ENCODE results near the gene RNF183. TPM values are rescaled to one million over a fixed set of nuclear protein-coding genes. Genes with fewer than 3 reads are reported as not detected.

Gene RNF183
- total RNA-seq, result not detected in 2 replicates

GRCh38 chr9:113302792-113303418 is at the start of gene RNF183:
Gene RNF183 (minus strand): TSS chr9:113303376. CDS start chr9:113298184, 5,192 bp downstream.

GRCh38 chr9:113349445-113350094 is 46.4 kb upstream of the RNF183 start, which contains the start of gene BSPRY:
Gene BSPRY (plus strand): TSS chr9:113349541. CDS start chr9:113349580, 39 bp downstream.

DNA sequence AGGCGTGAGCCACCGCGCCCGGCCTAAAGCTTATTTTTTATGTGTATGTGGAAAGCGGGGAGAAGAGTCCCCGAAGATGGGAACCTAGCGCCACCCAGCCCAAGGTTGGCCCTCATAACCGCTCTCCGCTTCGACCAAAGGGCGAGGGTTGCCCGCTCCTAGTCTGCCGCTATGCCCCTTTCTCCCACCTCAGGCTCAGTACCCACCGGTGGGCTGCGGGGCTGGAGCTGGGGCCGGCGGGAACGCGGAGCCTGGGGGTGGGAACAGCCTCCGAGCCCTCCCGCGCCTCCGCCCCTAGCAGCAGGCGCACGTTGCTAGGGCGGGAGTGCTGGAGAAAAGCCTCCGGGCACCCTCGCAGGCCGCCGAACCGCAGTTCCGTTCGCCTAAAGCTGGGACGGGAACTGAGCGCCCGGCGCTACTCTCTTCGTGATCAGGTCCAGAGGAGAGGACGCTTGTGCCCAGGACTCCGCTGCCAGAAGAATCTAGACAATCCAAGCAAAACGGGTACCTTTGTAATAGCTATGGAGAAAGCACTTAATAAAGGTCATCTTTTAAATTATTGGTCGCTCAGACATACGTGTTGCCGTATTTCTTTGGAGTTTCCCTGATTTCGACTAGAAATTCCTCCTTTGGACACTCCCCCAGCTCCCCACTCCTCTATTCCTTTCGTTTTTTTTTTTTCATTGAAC is 37.0 kb upstream of the RNF183 start, which contains the start of gene WDR31:
TSS of gene WDR31 (minus strand) at position 265 of the 689 bp plus-strand sequence. CDS start 8,253 bp downstream, outside the sequence.

GRCh38 chr9:113275157-113276131 is 27.7 kb downstream of the RNF183 start, which contains the start of the genes CDC26 and PRPF4:
Gene CDC26 (minus strand): TSS chr9:113275572. CDS start chr9:113272507, 3,065 bp downstream.
Gene PRPF4 (plus strand): TSS chr9:113275658. CDS start chr9:113275744, 86 bp downstream.

Other genes with a start within 250 kb of the RNF183 start
- 1.7 and 2.3 TPM in 2 replicates for gene ZFP37, start 246.7 kb downstream of the RNF183 start, total RNA-seq
- gene SLC31A2, start 152.4 kb downstream of the RNF183 start, total RNA-seq, result 7.3 and 20.3 TPM in 2 replicates
- 16.7 and 17.5 TPM in 2 replicates for gene FKBP15, start 82.1 kb downstream of the RNF183 start, total RNA-seq
- 26.8 and 29.1 TPM in 2 replicates for gene SLC31A1, start 81.8 kb downstream of the RNF183 start, total RNA-seq
- gene CDC26, start 27.8 kb downstream of the RNF183 start, total RNA-seq, result 37.2 and 78.8 TPM in 2 replicates
- gene PRPF4, start 27.7 kb downstream of the RNF183 start, total RNA-seq, result 28.2 and 57.5 TPM in 2 replicates
- 1.3 and 2.0 TPM in 2 replicates for gene WDR31, start 36.9 kb upstream of the RNF183 start, total RNA-seq
- gene BSPRY, start 46.2 kb upstream of the RNF183 start, total RNA-seq, result not detected in 2 replicates
- gene HDHD3, start 73.6 kb upstream of the RNF183 start, total RNA-seq, result 5.0 and 11.8 TPM in 2 replicates
- gene ALAD, start 97.9 kb upstream of the RNF183 start, total RNA-seq, result 20.5 and 29.6 TPM in 2 replicates
- gene POLE3, start 107.3 kb upstream of the RNF183 start, total RNA-seq, result 37.2 and 73.2 TPM in 2 replicates
- 0.28 and 0.58 TPM in 2 replicates for gene C9orf43, start 107.4 kb upstream of the RNF183 start, total RNA-seq
- gene RGS3, start 160.4 kb upstream of the RNF183 start, total RNA-seq, result 51.6 and 68.2 TPM in 2 replicates